ENCODE data around the gene HSDL1.
"Not testable (repeated sequence)": the region's sequence is repeated elsewhere in the genome, so short reads cannot be mapped to it uniquely, and the experiment has no call there.

The HSDL1 gene

GRCh38 chr16:84138824-84139627, 6.0 kb downstream of the HSDL1 start:
- peak in 2 of 3 donors; percentile 20 to 22 for DNase-seq (ENCODE audit: low read depth in 3 of 3)

GRCh38 chr16:84138500-84138823, 6.5 kb downstream of the HSDL1 start:
- no peak for DNase-seq (ENCODE audit: low read depth in 3 of 3)

- DNase-seq (ENCODE audit: low read depth in 3 of 3), result no peak
Observed at GRCh38 chr16:84137769-84138357, 7.1 kb downstream of the HSDL1 start.

GRCh38 chr16:84137287-84137686, 7.7 kb downstream of the HSDL1 start:
- DNase-seq (ENCODE audit: low read depth in 3 of 3), result no peak

GRCh38 chr16:84136331-84137125, 8.4 kb downstream of the HSDL1 start:
- no peak for DNase-seq (ENCODE audit: low read depth in 3 of 3)

- no peak for DNase-seq (ENCODE audit: low read depth in 3 of 3)
Observed at GRCh38 chr16:84132527-84133285, 12.3 kb downstream of the HSDL1 start.

- DNase-seq (ENCODE audit: low read depth in 3 of 3), result no peak
Observed at GRCh38 chr16:84131117-84131516, 13.9 kb downstream of the HSDL1 start.

- no peak for DNase-seq (ENCODE audit: low read depth in 3 of 3)
Observed at GRCh38 chr16:84124257-84125073, 20.5 kb downstream of the HSDL1 start.

GRCh38 chr16:84121007-84121406, 24.0 kb downstream of the HSDL1 start:
- DNase-seq (ENCODE audit: low read depth in 3 of 3), result no peak

GRCh38 chr16:84120023-84120422, 25.0 kb downstream of the HSDL1 start:
- no peak for DNase-seq (ENCODE audit: low read depth in 3 of 3)

GRCh38 chr16:84119368-84119767, 25.6 kb downstream of the HSDL1 start:
- no peak for DNase-seq (ENCODE audit: low read depth in 3 of 3)

GRCh38 chr16:84118315-84118714, 26.7 kb downstream of the HSDL1 start:
- DNase-seq (ENCODE audit: low read depth in 3 of 3), result not testable (repeated sequence)

GRCh38 chr16:84117494-84117843, 27.5 kb downstream of the HSDL1 start:
- DNase-seq (ENCODE audit: low read depth in 3 of 3), result peak in 1 of 3 donors; percentile 45

GRCh38 chr16:84116720-84117493, 28.1 kb downstream of the HSDL1 start, which contains the start of gene MBTPS1:
Gene MBTPS1 (minus strand): TSS chr16:84116942. CDS start chr16:84101783, 15,159 bp downstream.
- DNase-seq (ENCODE audit: low read depth in 3 of 3), result peak; percentile 96 to 99 (median 96)

- peak; percentile 15 to 45 (median 26) for DNase-seq (ENCODE audit: low read depth in 3 of 3)
Observed at GRCh38 chr16:84115919-84116719, 28.9 kb downstream of the HSDL1 start.

GRCh38 chr16:84111949-84112348, 33.0 kb downstream of the HSDL1 start:
- DNase-seq (ENCODE audit: low read depth in 3 of 3), result peak in 2 of 3 donors; percentile 9 to 27

GRCh38 chr16:84111525-84111924, 33.5 kb downstream of the HSDL1 start:
- DNase-seq (ENCODE audit: low read depth in 3 of 3), result no peak

- DNase-seq (ENCODE audit: low read depth in 3 of 3), result no peak
Observed at GRCh38 chr16:84110527-84110926, 34.5 kb downstream of the HSDL1 start.

GRCh38 chr16:84109598-84110335, 35.2 kb downstream of the HSDL1 start:
- no peak for DNase-seq (ENCODE audit: low read depth in 3 of 3)
